NT2/D1 (cell line): ENCODE results near the gene NENF.

ENCODE experiments used
- SUZ12 ChIP-seq: IDR thresholded peaks from 2 replicates; pipeline ENCODE4 v1.6.1; 2011; ENCODE audit not compliant: insufficient read length, insufficient read depth; ENCODE audit errors: extremely low read depth
- YY1 ChIP-seq: IDR thresholded peaks from 2 replicates; pipeline ENCODE4 v1.6.1; 2011; ENCODE audit not compliant: insufficient read length, insufficient read depth
- ZNF274 ChIP-seq: IDR thresholded peaks from 2 replicates; pipeline ENCODE4 v1.6.1; 2011; ENCODE audit warnings: mild to moderate bottlenecking, low read depth, low read length

- TF ChIP-seq SUZ12 (no peak), YY1 (no peak), ZNF274 (no peak)
Observed at GRCh38 chr1:212466437-212466836, 33.7 kb downstream of the NENF start.
